Measurements from ENCODE around the gene NRDC.

- TF ChIP-seq CTCF (IDR thresholded peaks at IDR 0.05; ENCODE audit: low read depth, low read length, poor library complexity, severe bottlenecking), result no peak
- no peak for TF ChIP-seq EZH2phosphoT487 (IDR thresholded peaks at IDR 0.05; ENCODE audit: borderline replicate concordance, low read length)
Observed at GRCh38 chr1:51819810-51820209, 58.7 kb downstream of the NRDC start.

Data from DOHH2 (cell line).